Heart right ventricle (tissue), 16 donors: Measurements from ENCODE around the gene SOCS3. TPM values are rescaled to one million over a fixed set of nuclear protein-coding genes. Genes with fewer than 3 reads are reported as not detected.

Source experiments
- ATAC-seq, 8 donors: fragments of 200-7000 bp; cut with Tn5 transposase; one replicate each; pipeline ENCODE4 v1.9.1; 2020; ENCODE audit warnings: mild to moderate bottlenecking in 8 of 8, moderate library complexity in 8 of 8, moderate number of reproducible peaks in 1 of 8
- DNase-seq, 2 donors: peaks; one replicate each; pipeline ENCODE4 v3.0.0-alpha.2; 2020
- H3K27ac ChIP-seq, 10 donors: fragments of 200-600 bp; sonication (generic) in 2 of 10; one replicate each; pipeline versions ENCODE4 v1.5.0 to v1.8.0; 2020 to 2022; ENCODE audit warnings: mild to moderate bottlenecking in 3 of 10
- H3K27me3 ChIP-seq, 7 donors: fragments of 200-600 bp; one replicate each; pipeline ENCODE4 v1.8.0; 2021 to 2022; ENCODE audit warnings: mild to moderate bottlenecking in 2 of 7
- H3K36me3 ChIP-seq, 9 donors: fragments of 200-600 bp; sonication (generic) in 1 of 9; one replicate each; pipeline versions ENCODE4 v1.5.0 to v1.8.0; 2020 to 2022; ENCODE audit warnings: mild to moderate bottlenecking in 2 of 9
- H3K4me1 ChIP-seq, 9 donors: fragments of 200-600 bp; sonication (generic) in 1 of 9; one replicate each; pipeline versions ENCODE4 v1.5.0 to v1.8.0; 2020 to 2022; ENCODE audit warnings: mild to moderate bottlenecking in 4 of 9
- H3K4me3 ChIP-seq, 10 donors: fragments of 200-600 bp; sonication (generic) in 2 of 10; one replicate each; pipeline versions ENCODE4 v1.5.0 to v1.8.0; 2020 to 2022; ENCODE audit warnings: mild to moderate bottlenecking in 7 of 10, moderate library complexity in 2 of 10
- H3K9me3 ChIP-seq, 11 donors: fragments of 200-600 bp in 10 of 11; sonication (generic) in 2 of 11; one replicate each; pipeline versions ENCODE4 v1.5.0 to v1.8.0; 2013 to 2022; ENCODE audit warnings: mild to moderate bottlenecking in 2 of 11, control low read depth in 1 of 11, moderate library complexity in 1 of 11
- WGBS, 2 donors: extraction: QIAGEN DNeasy Blood & Tissue Kit; methylation state at CpG; one replicate each; pipeline ENCODE4 v1.1.7; 2013; ENCODE audit warnings: inconsistent platforms in 1 of 2; 5-methylcytosine and 5-hydroxymethylcytosine counted together
- intact Hi-C, 10 donors: fragments of 100-400 bp; cut with DNase I; formaldehyde crosslinking; loops; one replicate each; pipeline versions ENCODE4 v1.11.1 to v1.14.2; 2022
- polyA plus RNA-seq, 2 donors: library from polyadenylated mRNA; stranded (reverse); fragments of 200-250 nt; gene quantifications; one replicate each; pipeline ENCODE4 v1.2.3, GENCODE V29; 2013
- total RNA-seq, 10 donors: library from RNA; stranded (reverse); fragmentation: NEBNext Ultra II Directional in 3 of 10; extraction: Animal tissue kit (Norgen Biotek cat#: 25700) in 3 of 10; gene quantifications; one replicate each; pipeline versions ENCODE4 v1.2.1 to v1.2.4, GENCODE V29; 2021 to 2023
- TF ChIP-seq, protein P1 (sequence below), 9 donors: fragments of 200-600 bp; sonication (generic) in 2 of 9; IDR thresholded peaks; one replicate each; pipeline versions ENCODE4 v1.5.0 to v1.8.0; 2021 to 2022; ENCODE audit warnings: antibody characterized with exemption in 9 of 9, mild to moderate bottlenecking in 5 of 9, moderate library complexity in 1 of 9
- donor health status: Arrhythmogenic right ventricular cardiomyopathy.
- donor health status: ischemic (EF 13 %, LVEDD 7.1; RV severe dilation, severe dysfunction).
- donor health status: healthy with polysubstance abuse.
- donor health status: DM: no; HTN: yes; CAD: no.
- donor health status: DM: no; HTN: no; CAD: no.
- donor health status: ischemic (EF 25% LVEDD 6.9; RV normal size, moderate dysfunction).
- donor health status: ischemic (EF 25% LVEDD 5.7; RV mildly dilated, moderate dysfunction).
- donor health status: healthy.
- donor health status: DM: yes; HTN: yes; CAD: no.
- donor health status: Ischemic cardiomyopathy.
- donor health status: ischemic (EF 35%, LVEDD 5.7; RV mildly dilated, moderate dysfunction).
- donor health status: nonischemic (EF 11% LVEDD 7.7; RV severe dilation, severe dysfunction).
- donor health status: DM: yes; HTN: yes; CAD: no.
- donor health status: PGD.
- donor health status: ischemic (EF 29% LVEDD 5.4; RV normal size, mild dysfunction).
- donor health status: nonischemic (EF 23%, LVEDD 6.1; RV moderate dilation, normal function).

The SOCS3 gene
- total and polyA plus RNA-seq, 12 donors: 7.7 to 189 (median 17.0) TPM

- DNase-seq: no peak
- intact Hi-C loops: loop anchor here in 1 of 10 donors (5.0 kb wide), 1 partner anchor 52 kb away; no protein-coding TSS in a partner anchor
- Histone ChIP-seq H3K9me3 (no peaks in the 10 kb centered on the region), H3K27me3 (no peaks in the 10 kb centered on the region), H3K4me3 (no peak overlapping the region), H3K27ac (peak overlapping the region in 2 of 10 donors; percentile 32 to 98), H3K36me3 (no peaks in the 10 kb centered on the region), H3K4me1 (peaks cover 17 to 83% (median 45%) of the 10 kb centered on the region in 9 donors)
- TF ChIP-seq, protein P1, sequence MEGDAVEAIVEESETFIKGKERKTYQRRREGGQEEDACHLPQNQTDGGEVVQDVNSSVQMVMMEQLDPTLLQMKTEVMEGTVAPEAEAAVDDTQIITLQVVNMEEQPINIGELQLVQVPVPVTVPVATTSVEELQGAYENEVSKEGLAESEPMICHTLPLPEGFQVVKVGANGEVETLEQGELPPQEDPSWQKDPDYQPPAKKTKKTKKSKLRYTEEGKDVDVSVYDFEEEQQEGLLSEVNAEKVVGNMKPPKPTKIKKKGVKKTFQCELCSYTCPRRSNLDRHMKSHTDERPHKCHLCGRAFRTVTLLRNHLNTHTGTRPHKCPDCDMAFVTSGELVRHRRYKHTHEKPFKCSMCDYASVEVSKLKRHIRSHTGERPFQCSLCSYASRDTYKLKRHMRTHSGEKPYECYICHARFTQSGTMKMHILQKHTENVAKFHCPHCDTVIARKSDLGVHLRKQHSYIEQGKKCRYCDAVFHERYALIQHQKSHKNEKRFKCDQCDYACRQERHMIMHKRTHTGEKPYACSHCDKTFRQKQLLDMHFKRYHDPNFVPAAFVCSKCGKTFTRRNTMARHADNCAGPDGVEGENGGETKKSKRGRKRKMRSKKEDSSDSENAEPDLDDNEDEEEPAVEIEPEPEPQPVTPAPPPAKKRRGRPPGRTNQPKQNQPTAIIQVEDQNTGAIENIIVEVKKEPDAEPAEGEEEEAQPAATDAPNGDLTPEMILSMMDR (IDR thresholded peaks at IDR 0.05): no peak
- 81 to 85% methylated on average over 10 of the region's 10 CpGs for WGBS, 2 donors
- no peak for ATAC-seq
Observed at GRCh38 chr17:78344666-78345065, 15.2 kb downstream of the SOCS3 start.

DNA sequence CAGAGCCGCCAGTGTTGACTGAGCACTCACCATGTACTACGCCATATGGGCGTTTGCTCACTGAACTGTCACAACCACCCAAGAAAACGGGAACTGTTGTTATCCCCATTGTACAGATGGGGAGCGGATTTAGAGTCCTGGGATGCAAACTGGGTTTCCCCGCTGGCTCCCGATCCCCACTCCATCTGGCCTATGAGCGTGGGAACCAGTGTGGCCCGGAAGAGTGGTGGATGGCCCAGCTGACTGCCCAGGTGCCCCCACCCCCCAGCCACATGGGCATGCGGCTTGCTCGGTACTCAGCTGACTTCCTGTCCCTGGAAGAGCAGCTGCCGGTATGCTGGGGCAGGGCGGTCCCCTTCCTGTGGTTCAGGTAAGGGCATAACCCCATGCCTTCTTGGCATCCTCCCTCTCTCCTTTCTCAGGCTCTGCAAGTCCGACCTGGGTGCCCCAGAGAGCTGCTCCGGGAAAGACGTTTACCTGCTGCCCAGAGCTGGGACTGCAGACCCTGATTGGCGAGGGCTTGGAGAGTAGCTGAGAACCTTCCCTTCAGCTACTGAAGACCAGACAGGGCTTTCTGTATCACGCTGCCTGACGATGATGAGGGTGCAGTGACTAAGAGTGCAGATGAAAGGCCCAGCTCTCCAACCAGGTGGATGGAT lies 16.2 kb downstream of the SOCS3 start:
- intact Hi-C loops: loop anchor here in 2 of 10 donors (2.0 to 5.0 kb wide), 2 partner anchors 19 to 51 kb away; no protein-coding TSS in a partner anchor

GRCh38 chr17:78343187-78343542 lies 16.7 kb downstream of the SOCS3 start:
- Histone ChIP-seq H3K36me3 (no peaks in the 10 kb centered on the region), H3K27ac (peak overlapping the region; percentile 67 to 99 (median 96)), H3K4me1 (peaks cover 17 to 89% (median 45%) of the 10 kb centered on the region in 9 donors), H3K4me3 (peak overlapping the region in 3 of 10 donors; percentile 49 to 59 (median 55)), H3K27me3 (no peaks in the 10 kb centered on the region), H3K9me3 (no peaks in the 10 kb centered on the region)
- TF ChIP-seq, protein P1 (IDR thresholded peaks at IDR 0.05): peak in 1 of 9 donors; percentile 10
- peak; percentile 51 to 83 (median 70) for ATAC-seq
- WGBS, 2 donors: 17 to 29% methylated on average over 4 to 5 of the region's 5 CpGs
- DNase-seq: peak; percentile 72 to 86
- intact Hi-C loops: loop anchor here in 2 of 10 donors (2.0 to 5.0 kb wide), 2 partner anchors 18 to 51 kb away; no protein-coding TSS in a partner anchor

More for the DNA sequence above, 16.2 kb downstream of the SOCS3 start:
- WGBS, 2 donors: 77 to 81% methylated on average over 19 of the region's 19 CpGs
- DNase-seq (no peak), ATAC-seq (no peak)
- H3K4me3 ChIP-seq: peak overlapping the region in 2 of 10 donors; percentile 55 to 59
- no peaks in the 10 kb centered on the region for H3K9me3 ChIP-seq
- TF ChIP-seq, protein P1 (IDR thresholded peaks at IDR 0.05): no peak
- no peaks in the 10 kb centered on the region for H3K36me3 ChIP-seq
- H3K4me1 ChIP-seq: peaks cover 17 to 86% (median 45%) of the 10 kb centered on the region in 9 donors
- peak overlapping the region in 9 of 10 donors; percentile 87 to 99 (median 97) for H3K27ac ChIP-seq
- no peaks in the 10 kb centered on the region for H3K27me3 ChIP-seq

- no peaks in the 10 kb centered on the region for H3K9me3 ChIP-seq
- 30 to 37% methylated on average over 25 to 26 of the region's 26 CpGs for WGBS, 2 donors
- peak; percentile 56 to 72 for DNase-seq
- H3K27me3 ChIP-seq: no peaks in the 10 kb centered on the region
- peak overlapping the region in 9 of 10 donors; percentile 20 to 59 (median 49) for H3K4me3 ChIP-seq
- peak; percentile 31 to 67 (median 60) for ATAC-seq
- H3K36me3 ChIP-seq: no peaks in the 10 kb centered on the region
- H3K27ac ChIP-seq: peak overlapping the region; percentile 67 to 99 (median 96)
- intact Hi-C loops: loop anchor here in 2 of 10 donors (2.0 to 5.0 kb wide), 2 partner anchors 18 to 50 kb away; no protein-coding TSS in a partner anchor
- TF ChIP-seq, protein P1 (IDR thresholded peaks at IDR 0.05): no peak
- H3K4me1 ChIP-seq: peaks cover 17 to 92% (median 45%) of the 10 kb centered on the region in 9 donors
Observed at GRCh38 chr17:78342449-78343186, 17.3 kb downstream of the SOCS3 start.
